ENCODE measurements around the gene PSMF1.

GRCh38 chr20:1185316-1185741 is 66.9 kb downstream of the PSMF1 start:
- TF ChIP-seq CTCF (IDR thresholded peaks at IDR 0.05; ENCODE audit: low read depth, low read length): no peak
- TF ChIP-seq POLR2A (IDR thresholded peaks at IDR 0.05; ENCODE audit: extremely low read depth, insufficient read length): no peak
- TF ChIP-seq MAX (IDR thresholded peaks at IDR 0.05; ENCODE audit: low read depth, low read length): no peak
